ENCODE results near the gene PDE6A.

DNA sequence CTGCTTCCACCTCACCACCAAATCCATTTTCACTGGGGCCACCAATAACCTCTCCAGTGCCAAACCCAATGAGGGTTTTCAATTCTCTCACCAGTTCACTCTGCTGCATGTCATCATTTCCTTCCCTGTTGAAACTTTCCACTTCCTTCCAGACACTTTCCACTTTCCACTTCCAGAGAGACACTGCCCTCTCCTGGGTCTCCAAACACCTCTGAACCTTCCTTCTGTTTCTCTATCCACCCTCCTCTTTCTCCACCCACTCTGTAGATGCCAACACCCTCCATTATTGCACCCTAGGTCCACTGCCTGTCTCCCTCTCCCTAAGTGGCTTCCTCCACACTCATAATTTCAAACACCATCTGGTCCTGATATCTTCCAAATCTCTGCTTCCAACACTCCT lies 39.6 kb downstream of the PDE6A start:
- TF ChIP-seq, protein P1, sequence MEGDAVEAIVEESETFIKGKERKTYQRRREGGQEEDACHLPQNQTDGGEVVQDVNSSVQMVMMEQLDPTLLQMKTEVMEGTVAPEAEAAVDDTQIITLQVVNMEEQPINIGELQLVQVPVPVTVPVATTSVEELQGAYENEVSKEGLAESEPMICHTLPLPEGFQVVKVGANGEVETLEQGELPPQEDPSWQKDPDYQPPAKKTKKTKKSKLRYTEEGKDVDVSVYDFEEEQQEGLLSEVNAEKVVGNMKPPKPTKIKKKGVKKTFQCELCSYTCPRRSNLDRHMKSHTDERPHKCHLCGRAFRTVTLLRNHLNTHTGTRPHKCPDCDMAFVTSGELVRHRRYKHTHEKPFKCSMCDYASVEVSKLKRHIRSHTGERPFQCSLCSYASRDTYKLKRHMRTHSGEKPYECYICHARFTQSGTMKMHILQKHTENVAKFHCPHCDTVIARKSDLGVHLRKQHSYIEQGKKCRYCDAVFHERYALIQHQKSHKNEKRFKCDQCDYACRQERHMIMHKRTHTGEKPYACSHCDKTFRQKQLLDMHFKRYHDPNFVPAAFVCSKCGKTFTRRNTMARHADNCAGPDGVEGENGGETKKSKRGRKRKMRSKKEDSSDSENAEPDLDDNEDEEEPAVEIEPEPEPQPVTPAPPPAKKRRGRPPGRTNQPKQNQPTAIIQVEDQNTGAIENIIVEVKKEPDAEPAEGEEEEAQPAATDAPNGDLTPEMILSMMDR (IDR thresholded peaks at IDR 0.05): no peak
- TF ChIP-seq FOXS1 (CRISPR knock-in tag; IDR thresholded peaks at IDR 0.05) (no peak), RNF2 (IDR thresholded peaks at IDR 0.05; ENCODE audit: borderline replicate concordance, low read depth) (no peak), EP300 (IDR thresholded peaks at IDR 0.05) (no peak)

Data from A549 (cell line).